PC-9 (cell line): ENCODE measurements around the gene KIF5C.

Source experiments
- CTCF ChIP-seq: fragments of 200-600 bp; sonication (generic); conservative IDR thresholded peaks from 2 replicates; pipeline ENCODE4 v1.6.1; 2017; ENCODE audit warnings: mixed run types, antibody characterized with exemption, mild to moderate bottlenecking, moderate library complexity
- EZH2 ChIP-seq: fragments of 200-600 bp; sonication (generic); IDR thresholded peaks from 2 replicates; pipeline ENCODE4 v1.8.0; 2017; ENCODE audit warnings: antibody characterized with exemption, low read depth

DNA sequence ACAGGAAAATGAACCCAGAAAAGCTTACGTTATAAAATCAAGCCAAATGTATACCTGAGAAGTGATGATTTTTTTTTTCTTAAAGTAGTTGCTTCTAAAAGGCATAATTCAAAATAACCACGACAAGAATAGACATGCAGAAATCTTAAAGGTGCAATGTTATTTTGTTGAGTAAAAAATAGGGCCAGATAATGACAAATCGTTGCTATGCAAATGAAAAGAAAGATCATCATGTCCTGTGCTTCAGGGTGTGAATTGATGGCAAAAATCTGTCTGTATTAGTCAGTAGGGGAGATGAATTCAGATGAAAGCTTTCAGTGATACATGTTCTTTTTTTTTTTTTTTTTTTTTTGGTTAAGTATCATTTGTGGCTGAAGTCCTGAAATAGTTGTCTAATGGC lies 187.5 kb downstream of the KIF5C start:
- TF ChIP-seq CTCF = no peak
- no peak for TF ChIP-seq EZH2
